GM12874 (cell line): ENCODE measurements around the gene PDLIM5.

ENCODE experiments used
- CTCF ChIP-seq: IDR thresholded peaks from 2 replicates; pipeline ENCODE4 v1.5.1; 2011; ENCODE audit warnings: low read depth, mild to moderate bottlenecking, control low read depth, low read length, moderate library complexity; ENCODE audit not compliant: insufficient read depth

PDLIM5 gene

GRCh38 chr4:94715726-94716125 is 264.0 kb downstream of the PDLIM5 start:
- no peak for TF ChIP-seq CTCF
